HepG2 (cell line): ENCODE measurements around the gene LDHB. TPM values are rescaled to one million over a fixed set of nuclear protein-coding genes. Genes with fewer than 3 reads are reported as not detected.

Experiments used
- ATAC-seq: fragments of 200-7000 bp; cut with Tn5 transposase; 3 replicates; pipeline ENCODE4 v1.9.1; 2020; ENCODE audit warnings: mild to moderate bottlenecking, moderate library complexity
- BruUV-seq: library from RNA; stranded (reverse); fragments of 400-500 nt; replicated peaks from 2 replicates; lab custom pipeline; 2021; lab: Mats Ljungman, UMichigan
- CTCF ChIA-PET: fragments of 300-600 bp; formaldehyde crosslinking; extraction: SDS; loops from one replicate; lab custom pipeline; 2021; ENCODE audit warnings: low total read pairs, inconsistent platforms, low intra/inter-chr PET ratio; lab: Yijun Ruan, JAX
- POLR2A ChIA-PET: fragments of 350-600 bp; sonication (Branson Sonifier 250); formaldehyde crosslinking; loops from one replicate; lab custom pipeline; 2020; ENCODE audit warnings: antibody characterized with exemption, inconsistent platforms; lab: Yijun Ruan, JAX
- DNase-seq: peaks from one replicate; pipeline ENCODE4 v3.0.0-alpha.2; 2015; ENCODE audit warnings: low spot score
- FAIRE-seq: peaks from 3 replicates; lab custom pipeline; 2011; peaks lifted over from hg19 to GRCh38; lab: Jason Lieb, UNC
- H2AFZ ChIP-seq: one replicate; pipeline ENCODE4 v1.6.1; 2011; ENCODE audit warnings: low read length, inconsistent platforms
- H3K27ac ChIP-seq: fragments of 300-600 bp; 3 replicates; pipeline ENCODE4 v1.8.0; 2011; ENCODE audit warnings: mixed run types, mild to moderate bottlenecking, mixed read lengths, low read length, inconsistent platforms; ENCODE audit not compliant: insufficient read depth; ENCODE audit errors: extremely low read length
- H3K27me3 ChIP-seq, 2 experiments: fragments of 200-600 bp in 1 of 2; 2 replicates in 1 of 2; 3 replicates in 1 of 2; pipeline versions ENCODE4 v1.6.0 to v1.8.0; 2011; ENCODE audit warnings: low read length in 2 of 2, mild to moderate bottlenecking in 2 of 2, moderate library complexity in 2 of 2, inconsistent platforms in 1 of 2; ENCODE audit not compliant: insufficient read depth in 2 of 2, control insufficient read depth in 1 of 2
- H3K36me3 ChIP-seq, 2 experiments: fragments of 200-600 bp in 1 of 2; replicated peaks in 1 of 2; 2 replicates in 1 of 2; 3 replicates in 1 of 2; pipeline versions ENCODE4 v1.5.1 to v1.8.0; 2011; ENCODE audit warnings: low read length in 2 of 2, inconsistent platforms in 1 of 2; ENCODE audit not compliant: insufficient read depth in 2 of 2, control insufficient read depth in 1 of 2
- H3K4me1 ChIP-seq: 2 replicates; pipeline ENCODE4 v1.5.1; 2012; ENCODE audit warnings: low read length, inconsistent platforms; ENCODE audit not compliant: insufficient read depth
- H3K4me2 ChIP-seq: 2 replicates; pipeline ENCODE4 v1.6.0; 2011; ENCODE audit warnings: low read depth, low read length, inconsistent platforms
- H3K4me3 ChIP-seq, 3 experiments: fragments of 200-600 bp in 1 of 3; sonication (generic), shearing (Covaris generic) in 1 of 3; replicated peaks in 1 of 3; 2 replicates each; pipeline ENCODE4 v1.5.1; 2011 to 2016; ENCODE audit warnings: low read length in 3 of 3, inconsistent platforms in 2 of 3, low read depth in 2 of 3, mild to moderate bottlenecking in 2 of 3, control low read depth in 1 of 3, mixed read lengths in 1 of 3; ENCODE audit not compliant: insufficient read depth in 1 of 3
- H3K79me2 ChIP-seq: one replicate; pipeline ENCODE4 v1.6.1; 2011; ENCODE audit warnings: low read length, inconsistent platforms; ENCODE audit not compliant: insufficient read depth
- H3K9ac ChIP-seq: 2 replicates; pipeline ENCODE4 v1.6.0; 2011; ENCODE audit warnings: mild to moderate bottlenecking, low read depth, low read length, inconsistent platforms; ENCODE audit not compliant: insufficient read depth
- H3K9me3 ChIP-seq: 2 replicates; pipeline ENCODE4 v1.5.1; 2012; ENCODE audit warnings: mild to moderate bottlenecking, low read length
- H4K20me1 ChIP-seq: 2 replicates; pipeline ENCODE4 v1.6.0; 2011; ENCODE audit warnings: inconsistent platforms, mild to moderate bottlenecking, low read length, moderate library complexity; ENCODE audit not compliant: insufficient read depth
- CENPBD1 ChIP-seq: sonication (generic); formaldehyde crosslinking; IDR thresholded peaks from 2 replicates; pipeline ENCODE4 v1.8.0; 2022; ENCODE audit warnings: missing genetic modification reagents, low read depth, mild to moderate bottlenecking, borderline replicate concordance
- CSRNP1 ChIP-seq: sonication (generic); formaldehyde crosslinking; IDR thresholded peaks from 2 replicates; pipeline ENCODE4 v1.8.1; 2023; ENCODE audit warnings: mild to moderate bottlenecking, missing genetic modification reagents
- TAF1 ChIP-seq: sonication (generic); formaldehyde crosslinking; IDR thresholded peaks from 2 replicates; pipeline ENCODE4 v1.4.0; 2020; ENCODE audit warnings: missing genetic modification reagents
- TCF7L2 ChIP-seq: IDR thresholded peaks from 2 replicates; pipeline ENCODE4 v1.6.1; 2011; ENCODE audit warnings: mild to moderate bottlenecking, low read depth, low read length, moderate library complexity
- ZNF296 ChIP-seq: sonication (generic); formaldehyde crosslinking; conservative IDR thresholded peaks from 2 replicates; pipeline ENCODE4 v1.5.0; 2020; ENCODE audit warnings: mild to moderate bottlenecking, missing genetic modification reagents
- ZNF646 ChIP-seq: sonication (generic); formaldehyde crosslinking; IDR thresholded peaks from 2 replicates; pipeline ENCODE4 v1.9.0; 2021; ENCODE audit warnings: mild to moderate bottlenecking, missing genetic modification reagents
- ZNF766 ChIP-seq: sonication (generic); formaldehyde crosslinking; IDR thresholded peaks from 2 replicates; pipeline ENCODE4 v1.5.0; 2020; ENCODE audit warnings: missing genetic modification reagents, borderline replicate concordance
- WGBS: methylation state at CpG from one replicate; pipeline ENCODE4 v1.1.6; 2017; ENCODE audit warnings: low lambda C conversion rate; 5-methylcytosine and 5-hydroxymethylcytosine counted together
- in situ Hi-C: cut with HindIII; loops from 2 replicates; pipeline ENCODE4 v1.10.0; 2017; ENCODE audit warnings: low pct_unique_long_range_greater_than_20kb; ENCODE audit not compliant: extremely low pct_ligation_motif_present
- intact Hi-C: fragments of 100-400 bp; cut with micrococcal nuclease; formaldehyde crosslinking; loops from one replicate; pipeline ENCODE4 v1.10.0; 2022; ENCODE audit not compliant: unreplicated experiment
- polyA plus RNA-seq, 8 experiments: library from polyadenylated mRNA; depleted of rRNA in 3 of 8; stranded (reverse) in 7 of 8; unstranded in 1 of 8; fragments of >200 nt; fragmentation: Illumina TruSeq in 4 of 8; extraction: Trizol in 4 of 8; gene quantifications; 2 replicates each; pipeline versions ENCODE4 v1.2.1 to v1.2.3, GENCODE V29; 2011 to 2016; ENCODE audit warnings: low read depth in 4 of 8, missing spikeins in 1 of 8, mixed read lengths in 1 of 8; ENCODE audit not compliant: insufficient read depth in 1 of 8
- total RNA-seq, 5 experiments: library from RNA; depleted of rRNA; stranded (reverse); fragments of >200 nt; fragmentation: Illumina TruSeq; extraction: Trizol; gene quantifications; 2 replicates each; pipeline ENCODE4 v1.2.3, GENCODE V29; 2016; ENCODE audit warnings: low read depth in 1 of 5

LDHB gene
- total and polyA plus RNA-seq, 2 of the 13 experiments (the other 11 are each of a cell fraction or from before 2014, with no cell fraction given): 0.08 TPM; not detected in 1

- CTCF ChIA-PET: no interaction called here
- no TSS peak for BruUV-seq
- no peaks in the 10 kb centered on the region for H4K20me1 ChIP-seq
These were observed 37.0 kb upstream of the LDHB start for GRCh38 chr12:21694660-21695059.

GRCh38 chr12:21691515-21691914, 33.9 kb upstream of the LDHB start:
- no peaks in the 10 kb centered on the region for H3K4me1 ChIP-seq
- no peak overlapping the region for H3K4me2 ChIP-seq
- WGBS: 0% methylated on average over 1 of the region's 1 CpG
- no peaks in the 10 kb centered on the region for H3K27me3 ChIP-seq
- H2AFZ ChIP-seq: no peak overlapping the region
- H3K9me3 ChIP-seq: peaks cover 4% of the 10 kb centered on the region; the same call in 1 of the 2 replicates
- H3K9ac ChIP-seq: no peak overlapping the region
- ATAC-seq (no peak), DNase-seq (no peak), FAIRE-seq (no peak)
- H3K4me3 ChIP-seq: no peak overlapping the region
- H3K79me2 ChIP-seq: no peaks in the 10 kb centered on the region
- no peaks in the 10 kb centered on the region for H4K20me1 ChIP-seq
- no TSS peak for BruUV-seq
- ChIA-PET POLR2A (no interaction called here), CTCF (no interaction called here)
- H3K27ac ChIP-seq: no peak overlapping the region
- no peaks in the 10 kb centered on the region for H3K36me3 ChIP-seq
- in situ Hi-C loops: loop anchor here (10.0 to 25.0 kb wide), 2 partner anchors 333 to 379 kb away; no protein-coding TSS in a partner anchor
- intact Hi-C loops: no loop called here
- TF ChIP-seq TCF7L2: no peak
- TF ChIP-seq CENPBD1 (CRISPR knock-in tag): no peak
- TF ChIP-seq ZNF646: no peak

More at GRCh38 chr12:21694660-21695059, 37.0 kb upstream of the LDHB start:
- intact Hi-C loops: no loop called here
- H3K27ac ChIP-seq: no peak overlapping the region
- H3K36me3 ChIP-seq: no peaks in the 10 kb centered on the region
- WGBS: 41% methylated on average over 5 of the region's 10 CpGs
- POLR2A ChIA-PET: no interaction called here
- TF ChIP-seq CSRNP1: no peak
- TF ChIP-seq TAF1 (CRISPR knock-in tag): no peak
- TF ChIP-seq ZNF766: no peak
- no peak for TF ChIP-seq ZNF296 (CRISPR knock-in tag)
- in situ Hi-C loops: loop anchor here (5.0 to 25.0 kb wide), 3 partner anchors 298 to 382 kb away; no protein-coding TSS in a partner anchor
- ATAC-seq (no peak), DNase-seq (no peak), FAIRE-seq (no peak)
- H3K79me2 ChIP-seq: no peaks in the 10 kb centered on the region
- H3K4me1 ChIP-seq: no peaks in the 10 kb centered on the region
- no peak overlapping the region for H3K9ac ChIP-seq
- H3K4me2 ChIP-seq: no peak overlapping the region
- no peaks in the 10 kb centered on the region for H3K9me3 ChIP-seq
- no peaks in the 10 kb centered on the region for H3K27me3 ChIP-seq
- H3K4me3 ChIP-seq: no peak overlapping the region
- no peak overlapping the region for H2AFZ ChIP-seq
